GM18907 (cell line): ENCODE data around the gene SLC6A9.
A peak's percentile ranks its signal among the peaks of the same experiment; 100 is the strongest.

Experiments
- ATAC-seq: cut with Tn5 transposase; IDR thresholded peaks from one replicate; pipeline ENCODE4 v1.9.1; 2021; ENCODE audit warnings: mild to moderate bottlenecking, moderate library complexity; ENCODE audit not compliant: unreplicated experiment

SLC6A9 gene

DNA sequence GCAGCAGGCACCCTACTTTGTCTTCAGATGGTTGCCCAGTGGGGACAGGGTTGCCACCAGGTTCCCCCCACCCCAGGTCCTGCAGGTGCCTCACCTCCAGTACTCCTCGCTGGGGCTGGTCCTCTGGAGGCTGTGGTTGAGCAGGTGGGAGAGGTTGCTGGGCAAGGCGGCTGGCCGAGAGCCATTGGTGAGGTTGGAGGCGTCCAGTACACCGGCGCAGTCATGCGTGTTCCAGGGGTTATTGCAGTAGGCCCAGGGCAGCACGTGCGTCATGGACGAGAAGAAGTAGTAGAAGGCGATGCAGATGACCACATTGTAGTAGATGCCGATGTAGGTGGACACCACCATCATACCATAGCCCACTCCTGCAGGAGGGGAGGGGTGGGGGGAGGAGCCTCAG is 23.0 kb downstream of the SLC6A9 start:
- ATAC-seq = no peak

DNA sequence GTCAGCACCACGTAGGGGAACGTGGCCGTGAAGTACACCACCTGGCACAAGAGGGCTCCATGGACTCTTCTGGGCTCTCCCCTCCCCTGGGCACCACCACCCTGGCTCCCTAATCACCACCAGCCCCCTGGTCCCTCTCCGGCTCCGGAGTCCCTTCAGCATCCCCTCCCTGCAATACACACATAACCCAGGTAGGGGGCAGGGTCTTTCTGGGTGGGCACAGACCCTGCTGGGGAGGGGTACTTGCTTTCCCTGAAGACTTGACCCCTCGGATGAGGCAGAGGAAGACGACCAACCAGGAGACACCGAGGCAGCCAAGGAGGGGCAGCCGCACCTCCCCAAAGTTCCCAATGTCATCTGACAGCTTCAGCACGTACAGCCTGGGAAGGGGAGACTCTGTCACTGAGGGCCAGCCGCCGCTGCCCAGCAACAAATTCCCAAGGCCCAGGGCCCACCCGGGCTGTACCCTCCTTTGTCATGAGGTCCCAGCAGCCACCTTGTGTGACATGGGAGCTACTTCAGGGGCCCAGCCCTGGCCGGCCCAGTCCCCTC is 28.6 kb downstream of the SLC6A9 start:
- ATAC-seq = no peak

DNA sequence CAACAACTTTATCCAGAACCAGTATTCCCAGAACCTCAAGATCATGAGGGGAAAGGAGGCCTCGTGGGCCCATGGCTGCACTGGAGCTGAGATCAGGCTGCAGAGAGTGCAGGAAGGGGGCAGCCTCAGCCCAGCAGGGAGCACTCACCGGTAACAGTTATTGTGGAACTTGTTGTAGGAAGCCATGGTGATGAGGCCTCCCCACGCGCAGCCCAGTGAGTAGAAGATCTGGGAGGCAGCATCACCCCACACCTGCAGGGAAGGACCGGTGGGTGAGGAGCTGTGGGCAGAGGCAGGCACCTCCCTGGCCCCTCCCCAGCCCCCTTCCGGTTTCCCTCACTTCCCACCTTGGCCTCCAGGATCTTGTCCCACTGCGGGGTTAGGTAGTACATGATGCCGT is 29.1 kb downstream of the SLC6A9 start:
- no peak for ATAC-seq

DNA sequence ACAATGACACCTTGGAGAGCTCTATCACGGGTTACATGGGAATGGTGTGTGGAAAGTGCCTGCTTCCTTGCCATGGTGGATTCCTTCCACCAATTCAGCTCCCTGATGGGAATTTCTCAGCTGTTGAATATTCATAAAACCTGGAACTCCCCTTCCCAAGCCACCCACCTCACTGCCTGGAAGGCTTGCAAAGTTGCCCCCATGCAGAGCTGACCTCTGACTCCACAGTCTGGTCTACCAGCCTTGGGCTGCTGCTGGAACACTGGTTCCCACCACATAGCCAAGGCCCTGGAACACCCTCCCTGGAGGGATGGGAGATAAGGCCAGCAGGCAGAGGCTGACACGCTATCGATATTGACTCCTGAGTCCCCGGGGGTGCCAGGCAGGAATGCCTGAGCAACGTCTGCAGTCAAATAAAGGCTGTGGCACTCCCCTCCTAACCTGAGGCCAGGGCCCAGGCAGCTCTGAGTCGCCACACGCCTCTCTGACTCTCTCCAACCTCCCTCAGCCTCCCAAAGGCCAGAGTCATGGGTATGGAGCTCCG is 31.1 kb downstream of the SLC6A9 start:
- no peak for ATAC-seq

DNA sequence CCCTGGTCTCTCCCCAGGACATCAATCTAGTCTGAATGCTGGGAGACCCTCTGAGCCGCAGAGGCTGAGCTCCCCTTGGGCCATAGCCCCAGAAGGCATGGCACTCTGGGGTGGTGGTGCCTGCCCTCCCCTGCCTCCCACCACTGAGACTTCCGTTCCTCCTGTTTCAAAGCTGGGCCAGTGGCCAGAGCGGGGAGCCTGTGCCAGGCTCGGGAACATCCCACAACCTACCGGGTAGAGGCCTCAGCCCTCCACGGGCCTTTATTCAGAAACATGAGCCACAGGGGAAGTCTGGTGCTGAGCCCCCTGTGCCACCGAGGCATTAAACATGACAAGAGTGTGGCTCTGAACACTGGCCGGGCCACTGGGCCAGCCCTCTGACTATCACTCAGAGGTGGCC is 31.8 kb downstream of the SLC6A9 start:
- no peak for ATAC-seq

DNA sequence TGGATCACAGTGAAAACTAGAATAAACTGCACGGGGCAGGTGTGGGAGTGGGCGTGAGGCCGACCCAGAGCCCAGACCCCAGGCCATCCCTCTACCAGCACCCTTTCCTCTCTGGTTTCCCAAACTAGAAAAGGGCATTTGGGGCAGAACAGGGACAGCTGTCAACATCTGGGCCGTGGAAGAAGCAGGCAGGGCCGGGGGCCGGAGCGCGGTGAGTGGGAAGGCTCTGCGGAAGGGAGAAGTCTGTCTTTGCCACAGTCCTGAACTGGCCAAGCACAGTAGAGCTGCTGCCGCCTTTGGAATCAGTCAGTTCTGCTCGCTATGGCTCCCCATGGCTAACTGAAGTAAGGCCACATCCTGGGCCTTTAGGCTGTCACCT is 33.3 kb downstream of the SLC6A9 start:
- no peak for ATAC-seq

DNA sequence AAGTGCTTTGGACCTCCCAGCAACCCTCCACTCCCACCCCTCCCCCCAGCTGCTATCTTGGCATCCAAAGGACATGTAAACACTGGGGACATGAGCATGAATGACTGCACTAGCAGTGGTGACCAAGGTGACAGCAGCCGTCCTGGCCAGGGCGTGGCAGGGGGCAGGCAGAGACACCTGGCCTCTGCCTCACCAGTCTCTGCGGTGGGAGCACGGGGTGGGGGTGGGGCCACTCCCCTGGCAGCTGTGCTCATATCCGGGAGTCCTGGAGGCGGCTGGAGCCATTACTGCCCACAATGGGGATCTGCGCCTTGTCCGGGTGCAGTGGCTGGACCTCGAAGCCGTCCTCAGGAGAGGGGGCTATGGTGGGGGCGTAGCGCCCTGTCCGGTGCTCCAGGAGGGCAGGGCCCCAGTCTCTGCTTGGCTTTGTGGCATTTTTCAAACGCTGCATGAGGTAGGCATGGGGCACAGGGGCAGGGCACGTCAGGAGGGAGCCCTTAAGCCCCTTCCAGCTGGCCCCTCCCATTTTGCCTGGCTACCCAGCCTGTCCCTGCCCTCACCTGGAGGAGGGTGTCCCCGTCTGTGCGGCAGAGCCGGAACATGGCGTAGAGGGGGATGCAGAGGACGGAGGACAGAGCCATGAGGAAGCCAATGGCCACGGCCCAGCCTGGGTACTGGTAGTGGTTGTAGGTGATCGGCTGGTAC is 33.8 kb downstream of the SLC6A9 start:
- no peak for ATAC-seq

DNA sequence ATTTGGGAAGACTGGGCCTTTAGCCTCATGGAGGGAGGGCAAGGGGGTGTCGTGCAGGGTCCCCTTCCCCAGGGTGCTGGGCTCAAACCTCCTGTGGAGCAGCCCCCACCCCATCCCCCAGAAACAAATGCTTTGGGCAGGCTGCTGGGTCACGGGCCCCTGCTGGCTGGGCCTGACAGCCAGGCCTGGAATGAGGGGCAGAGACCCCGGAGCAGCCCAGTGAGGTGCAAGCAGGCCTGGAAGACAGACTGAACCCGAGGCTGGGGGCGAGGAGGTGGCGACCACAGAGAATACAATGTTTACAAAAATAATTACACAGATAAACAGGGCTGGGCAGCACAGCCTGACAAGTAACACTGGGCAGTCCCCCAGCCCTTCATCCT is 34.5 kb downstream of the SLC6A9 start:
- no peak for ATAC-seq

DNA sequence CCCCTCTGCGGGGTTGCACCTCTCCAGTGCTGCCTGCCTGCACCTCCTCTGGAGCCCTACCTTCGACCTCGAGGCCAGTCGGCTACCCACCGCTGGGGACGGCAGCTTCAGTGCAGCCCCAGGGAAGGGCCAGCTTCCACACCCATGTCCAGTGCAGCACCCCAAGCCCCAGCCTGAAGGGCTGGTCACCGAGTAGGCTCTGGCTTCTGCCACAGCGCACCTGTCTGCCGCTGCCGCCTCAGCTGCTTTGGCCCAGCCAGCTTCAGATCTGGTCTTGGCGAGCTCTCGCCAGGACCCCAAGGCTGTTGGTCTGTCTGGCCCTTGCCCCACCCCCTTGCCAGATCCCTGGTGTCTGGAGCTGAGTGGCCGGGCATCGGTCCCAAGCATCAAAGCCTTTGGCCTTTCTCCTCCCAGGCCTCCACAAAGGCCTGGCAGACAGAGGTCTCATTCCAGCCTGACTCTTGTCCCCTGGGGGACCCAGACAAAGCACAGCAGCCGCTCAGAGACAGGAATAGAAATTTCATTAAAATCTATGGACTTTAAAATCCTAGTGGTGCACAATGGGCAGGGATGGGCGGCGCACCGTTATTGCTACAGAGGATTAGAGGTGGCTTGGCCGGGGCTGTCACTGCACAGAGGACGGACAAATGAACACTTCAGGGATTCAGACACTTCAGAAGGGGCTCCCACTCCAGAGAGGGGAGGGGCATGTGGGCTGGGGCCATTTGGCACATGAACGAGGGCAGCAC is 35.1 kb downstream of the SLC6A9 start:
- ATAC-seq = no peak

DNA sequence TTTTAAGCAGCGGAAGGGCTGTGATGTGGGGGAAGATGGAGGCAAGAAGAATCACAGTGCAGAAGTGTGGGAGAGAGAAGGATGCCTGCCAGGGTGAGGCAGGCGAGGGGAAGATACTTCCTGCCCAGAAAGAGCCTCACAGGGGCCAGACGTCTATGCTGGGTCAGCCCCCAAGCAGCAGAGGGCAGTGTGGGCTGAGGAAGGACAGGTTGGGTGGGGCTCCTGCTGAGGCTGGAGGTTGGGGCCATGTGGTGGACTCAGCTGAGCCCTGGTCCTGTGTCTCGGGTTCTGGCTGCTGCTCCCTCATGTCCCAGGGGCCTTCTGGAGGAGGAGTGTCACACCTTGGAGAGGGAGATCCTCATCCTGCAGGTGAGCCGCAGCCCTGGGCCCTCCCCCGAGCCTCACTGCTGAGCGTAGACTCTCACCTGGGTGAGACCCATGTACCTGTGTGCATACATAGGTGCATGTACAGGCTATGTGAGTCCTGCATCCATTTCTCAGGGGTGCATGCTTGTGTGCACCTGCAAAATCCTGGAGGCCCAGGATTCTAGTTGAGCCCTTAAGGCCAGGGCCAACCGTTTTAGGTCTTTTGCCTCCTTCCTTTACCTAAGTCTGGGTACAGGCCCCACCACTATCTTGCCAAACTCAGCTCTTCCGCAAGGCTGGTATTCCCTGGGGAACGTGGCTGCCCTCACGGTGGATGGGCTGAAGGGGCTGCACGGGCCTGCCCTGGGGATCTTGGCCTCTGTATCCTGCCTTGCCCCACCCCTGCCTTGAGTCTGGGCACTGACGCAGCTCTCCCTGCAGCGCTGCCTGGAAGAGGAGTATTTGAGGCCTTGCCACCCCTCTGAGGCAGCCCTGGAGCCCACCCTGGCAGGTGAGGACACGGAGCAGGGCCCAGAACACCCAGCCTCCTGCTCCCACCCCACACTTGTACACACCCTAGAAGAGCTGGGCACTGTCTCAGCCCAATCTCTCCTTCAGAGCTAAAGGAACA is 36.2 kb downstream of the SLC6A9 start:
- no peak for ATAC-seq

DNA sequence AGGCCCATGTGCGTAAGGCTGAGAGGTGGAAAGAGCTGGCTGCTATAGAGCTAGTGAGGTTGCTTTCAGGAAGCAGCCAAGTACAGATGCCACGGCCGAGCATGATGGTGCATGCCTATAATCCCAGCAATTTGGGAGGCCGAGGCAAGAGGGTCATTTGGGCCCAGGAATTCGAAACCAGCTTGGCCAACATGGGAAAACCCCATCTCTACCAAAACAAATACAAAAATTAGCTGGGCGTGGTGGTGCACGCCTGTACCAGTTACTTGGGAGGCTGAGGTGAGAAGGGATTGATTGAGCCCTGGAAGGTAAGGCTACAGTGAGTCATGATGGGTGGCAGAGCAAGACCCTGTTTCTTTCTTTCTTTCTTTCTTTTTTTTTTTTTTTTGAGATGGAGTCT is 37.2 kb downstream of the SLC6A9 start:
- ATAC-seq = no peak

DNA sequence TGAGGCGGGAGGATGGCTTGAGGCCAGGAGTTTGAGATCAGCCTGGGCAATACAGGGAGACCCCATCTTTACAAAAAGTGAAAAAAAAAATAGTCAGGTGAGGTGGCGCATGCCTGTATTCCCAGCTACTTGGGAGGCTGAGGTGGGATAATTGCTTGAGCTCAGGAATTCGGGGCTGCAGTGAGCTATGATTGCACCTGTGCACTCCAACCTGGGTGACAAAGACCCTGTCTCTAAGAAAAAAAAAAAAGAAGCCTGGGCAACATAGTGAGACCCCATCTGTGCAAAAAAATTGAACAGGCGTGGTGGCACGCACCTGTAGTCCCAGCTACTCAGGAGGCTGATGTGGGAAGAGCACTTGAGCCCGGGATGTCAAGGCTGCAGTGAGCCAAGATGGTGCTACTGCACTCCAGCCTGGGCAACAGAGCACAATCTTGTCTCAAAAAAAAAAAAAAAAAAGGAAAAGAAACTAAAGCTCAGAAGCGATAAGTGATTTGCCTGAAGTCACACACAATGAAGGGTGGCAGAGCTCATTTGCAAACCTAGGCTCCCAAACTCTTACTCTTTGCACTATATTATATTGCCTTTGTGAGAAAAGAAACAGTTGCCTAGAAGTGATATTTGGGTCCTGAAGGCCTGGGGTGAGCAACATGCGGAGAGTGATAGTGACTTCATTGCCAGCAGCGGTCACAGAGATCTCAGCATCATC is 37.9 kb downstream of the SLC6A9 start:
- ATAC-seq = no peak

DNA sequence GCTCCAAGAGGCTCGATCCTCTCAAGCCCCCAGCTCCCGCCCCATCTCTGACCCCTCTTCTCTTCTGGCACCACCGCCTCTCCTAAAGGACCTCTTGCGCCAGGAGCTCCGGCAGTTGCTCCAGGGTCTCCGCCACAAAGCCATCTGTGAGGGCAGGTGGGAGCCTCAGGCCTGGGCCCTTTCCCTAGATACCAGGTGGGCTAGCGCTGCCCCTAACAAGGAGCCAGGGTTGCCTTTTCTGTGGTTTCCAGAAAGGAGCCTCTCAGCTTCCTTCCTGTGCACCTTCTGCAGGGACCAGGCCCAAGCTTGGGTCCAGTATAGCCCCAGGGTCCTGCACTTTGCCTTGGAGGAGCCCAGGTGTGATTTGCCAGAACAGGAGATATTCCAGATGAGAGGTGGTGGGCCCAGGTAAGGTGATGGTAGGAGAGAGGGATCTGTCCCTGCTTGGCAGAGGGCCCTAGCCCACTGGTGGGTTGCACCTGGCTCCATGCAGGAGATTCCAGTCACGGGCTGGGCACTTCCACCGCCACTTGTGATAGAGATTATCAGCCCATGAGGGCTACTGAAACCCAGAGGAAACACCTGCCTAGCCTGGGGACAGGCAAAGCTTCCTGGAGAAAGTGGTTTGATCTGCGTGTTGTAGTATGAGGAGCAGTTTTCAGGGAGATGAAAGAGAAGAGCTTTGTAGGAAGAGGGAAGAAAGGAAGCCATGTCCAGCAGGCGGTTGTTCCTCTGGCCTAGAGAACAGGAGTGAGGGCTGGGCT is 38.8 kb downstream of the SLC6A9 start:
- ATAC-seq = no peak

DNA sequence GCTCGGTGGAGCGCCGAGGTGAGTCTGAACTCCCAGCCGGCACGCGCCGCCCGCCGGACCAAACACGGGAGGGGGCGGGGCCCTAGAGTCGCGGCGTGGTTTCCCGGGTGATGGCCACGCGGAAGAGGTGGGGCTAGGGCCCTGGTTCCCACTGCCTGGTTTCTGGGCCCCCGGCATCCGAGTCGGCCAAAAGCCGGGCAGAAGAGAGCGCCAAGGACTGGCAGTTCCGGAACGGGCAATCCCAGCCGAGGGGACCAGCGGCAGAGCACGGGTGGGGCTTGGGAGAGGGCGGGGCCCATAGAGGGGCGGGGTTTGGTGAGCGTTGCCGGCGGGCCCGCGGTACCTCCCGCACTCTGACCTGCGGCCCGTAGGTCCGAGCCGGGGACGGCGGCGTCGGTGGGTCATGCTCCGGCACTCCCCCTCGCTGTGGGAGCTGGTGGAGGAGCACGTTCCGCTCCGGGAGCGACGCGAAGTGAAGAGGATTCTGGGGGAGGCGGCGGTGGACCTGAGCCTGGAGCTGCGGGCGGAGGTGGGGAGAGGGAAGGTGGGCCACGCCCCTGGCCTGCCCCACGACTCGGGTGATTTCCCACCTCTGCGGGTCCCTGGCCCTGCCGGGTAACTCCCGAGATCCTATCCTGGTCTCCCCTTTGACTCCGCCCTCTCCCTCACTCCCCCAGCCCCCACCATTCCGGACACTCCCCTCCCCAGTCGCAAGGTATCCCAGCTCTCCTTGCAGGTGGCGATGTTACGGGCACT is 39.6 kb downstream of the SLC6A9 start, which contains the start of gene CCDC24:
Gene CCDC24, plus strand, starts transcription at position 124 of the 756 bp plus-strand sequence. Its CDS starts 280 bp downstream, at position 404.
- ATAC-seq = peak; percentile 72

DNA sequence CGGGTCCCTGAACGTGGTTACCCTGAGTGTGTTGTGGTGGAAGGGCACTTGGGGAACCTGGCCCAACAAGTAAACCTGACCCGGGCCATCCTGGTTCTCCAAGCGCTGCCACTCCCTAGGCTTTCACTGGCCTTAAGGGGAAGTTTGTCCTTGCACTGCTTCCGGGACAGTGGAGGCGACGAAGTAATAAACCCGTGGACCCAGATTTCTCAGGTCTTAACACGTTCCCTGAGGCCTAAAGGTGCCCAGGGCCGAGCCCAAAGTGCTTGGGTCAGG is 40.1 kb downstream of the SLC6A9 start:
- no peak for ATAC-seq

DNA sequence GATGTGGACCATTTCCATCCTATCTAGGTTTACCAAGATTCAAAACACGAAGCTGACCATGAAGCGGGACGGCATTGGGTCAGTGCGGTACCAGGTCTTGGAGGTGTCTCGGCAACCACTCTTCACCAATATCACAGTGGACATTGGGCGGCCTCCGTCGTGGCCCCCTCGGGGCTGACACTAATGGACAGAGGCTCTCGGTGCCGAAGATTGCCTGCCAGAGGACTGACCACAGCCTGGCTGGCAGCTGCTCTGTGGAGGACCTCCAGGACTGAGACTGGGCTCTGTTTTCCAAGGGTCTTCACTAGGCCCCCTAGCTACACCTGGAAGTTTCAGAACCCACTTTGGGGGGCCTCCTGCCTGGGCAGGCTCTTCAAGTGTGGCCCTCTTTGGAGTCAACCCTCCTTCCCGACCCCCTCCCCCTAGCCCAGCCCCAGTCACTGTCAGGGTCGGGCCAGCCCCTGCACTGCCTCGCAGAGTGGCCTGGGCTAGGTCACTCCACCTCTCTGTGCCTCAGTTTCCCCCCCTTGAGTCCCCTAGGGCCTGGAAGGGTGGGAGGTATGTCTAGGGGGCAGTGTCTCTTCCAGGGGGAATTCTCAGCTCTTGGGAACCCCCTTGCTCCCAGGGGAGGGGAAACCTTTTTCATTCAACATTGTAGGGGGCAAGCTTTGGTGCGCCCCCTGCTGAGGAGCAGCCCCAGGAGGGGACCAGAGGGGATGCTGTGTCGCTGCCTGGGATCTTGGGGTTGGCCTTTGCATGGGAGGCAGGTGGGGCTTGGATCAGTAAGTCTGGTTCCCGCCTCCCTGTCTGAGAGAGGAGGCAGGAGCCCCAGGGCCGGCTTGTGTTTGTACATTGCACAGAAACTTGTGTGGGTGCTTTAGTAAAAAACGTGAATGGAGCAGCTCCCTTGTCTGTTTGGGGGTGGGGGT is 40.7 kb downstream of the SLC6A9 start:
- ATAC-seq = no peak

DNA sequence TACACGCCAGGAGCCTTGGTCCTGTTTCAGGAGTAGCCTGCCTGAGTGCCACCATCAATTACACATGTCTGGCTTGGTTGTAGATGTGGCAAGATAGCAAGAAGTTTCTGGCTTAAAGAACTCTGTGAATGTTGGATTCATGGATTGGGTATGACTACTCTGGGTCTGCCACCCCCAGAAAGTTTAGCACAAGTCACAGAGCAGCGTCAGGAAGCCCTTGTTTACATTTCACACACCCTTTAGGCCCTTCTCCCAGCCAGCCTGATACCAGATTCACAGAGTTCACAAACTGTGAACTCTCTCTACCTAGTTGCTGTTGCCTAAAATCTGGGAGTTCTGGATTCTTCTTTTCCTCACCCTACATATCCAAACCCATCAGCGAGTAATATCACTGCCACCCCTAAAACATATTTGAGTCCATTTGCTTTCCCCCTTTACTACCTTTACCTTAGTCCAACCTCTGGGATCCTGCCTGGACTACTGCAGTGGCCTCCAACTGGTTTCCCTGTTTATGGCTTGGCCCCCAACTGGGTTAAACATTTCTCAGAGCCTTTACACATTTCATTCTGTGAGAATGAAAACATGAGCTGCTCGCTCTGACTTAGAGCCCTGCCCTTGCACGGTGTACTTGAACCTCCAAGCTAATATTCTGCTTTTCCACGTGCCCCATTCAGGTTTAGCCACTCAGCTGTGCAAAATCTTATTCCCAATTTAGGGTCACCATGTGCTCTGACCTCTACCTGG is 43.9 kb downstream of the SLC6A9 start:
- ATAC-seq = no peak
